ENCODE data around the gene SLC29A4. TPM values are rescaled to one million over a fixed set of nuclear protein-coding genes. Genes with fewer than 3 reads are reported as not detected.
A peak's percentile ranks its signal among the peaks of the same experiment; 100 is the strongest.

The SLC29A4 gene
- total and polyA plus RNA-seq, 12 donors = 0.69 to 22.0 (median 3.5) TPM

- WGBS, 4 donors = 28 to 52% (median 38%) methylated on average over 16 to 17 of the region's 17 CpGs
- H3K27me3 ChIP-seq = no peaks in the 10 kb centered on the region
- peak overlapping the region in 1 of 4 donors; percentile 5 for H3K4me3 ChIP-seq
- peaks cover 0 to 20% of the 10 kb centered on the region in 2 donors for H3K4me1 ChIP-seq (replicated peaks in 1 of 2)
- peak; percentile 73 to 94 (median 86) for DNase-seq
- peak in 1 of 2 donors; percentile 18 for TF ChIP-seq POLR2A (IDR thresholded peaks at IDR 0.05)
- TF ChIP-seq, protein P1, sequence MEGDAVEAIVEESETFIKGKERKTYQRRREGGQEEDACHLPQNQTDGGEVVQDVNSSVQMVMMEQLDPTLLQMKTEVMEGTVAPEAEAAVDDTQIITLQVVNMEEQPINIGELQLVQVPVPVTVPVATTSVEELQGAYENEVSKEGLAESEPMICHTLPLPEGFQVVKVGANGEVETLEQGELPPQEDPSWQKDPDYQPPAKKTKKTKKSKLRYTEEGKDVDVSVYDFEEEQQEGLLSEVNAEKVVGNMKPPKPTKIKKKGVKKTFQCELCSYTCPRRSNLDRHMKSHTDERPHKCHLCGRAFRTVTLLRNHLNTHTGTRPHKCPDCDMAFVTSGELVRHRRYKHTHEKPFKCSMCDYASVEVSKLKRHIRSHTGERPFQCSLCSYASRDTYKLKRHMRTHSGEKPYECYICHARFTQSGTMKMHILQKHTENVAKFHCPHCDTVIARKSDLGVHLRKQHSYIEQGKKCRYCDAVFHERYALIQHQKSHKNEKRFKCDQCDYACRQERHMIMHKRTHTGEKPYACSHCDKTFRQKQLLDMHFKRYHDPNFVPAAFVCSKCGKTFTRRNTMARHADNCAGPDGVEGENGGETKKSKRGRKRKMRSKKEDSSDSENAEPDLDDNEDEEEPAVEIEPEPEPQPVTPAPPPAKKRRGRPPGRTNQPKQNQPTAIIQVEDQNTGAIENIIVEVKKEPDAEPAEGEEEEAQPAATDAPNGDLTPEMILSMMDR (IDR thresholded peaks at IDR 0.05) = no peak
- no peaks in the 10 kb centered on the region for H3K9me3 ChIP-seq (replicated peaks in 1 of 3)
- peaks cover 0 to 67% of the 10 kb centered on the region in 2 donors for H3K36me3 ChIP-seq (replicated peaks in 1 of 2)
- intact Hi-C loops (cut with DNase I) = no loop called here
- peak overlapping the region in 2 of 5 donors; percentile 46 to 62 for H3K27ac ChIP-seq
These were observed 71.9 kb downstream of the SLC29A4 start for GRCh38 chr7:5354460-5355232.

Other genes starting within 250 kb of the SLC29A4 start
- 10 to 100 TPM in 3 of 9 donors, 1 to 10 TPM in 6; 4.1 to 12.6 (median 8.8) TPM for gene RBAK, start 237.1 kb upstream of the SLC29A4 start, total RNA-seq
- 1 to 10 TPM; 4.6 to 9.8 (median 6.0) TPM for gene RBAK, start 237.1 kb upstream of the SLC29A4 start, polyA plus RNA-seq
- 10 to 100 TPM; 41.1 to 68.0 (median 57.7) TPM for gene WIPI2, start 92.7 kb upstream of the SLC29A4 start, total RNA-seq
- gene WIPI2, start 92.7 kb upstream of the SLC29A4 start, polyA plus RNA-seq = 10 to 100 TPM; 31.8 to 41.2 (median 32.7) TPM
- 100 to 1,000 TPM in 1 of 9 donors, 10 to 100 TPM in 7, 1 to 10 TPM in 1; 8.9 to 120 (median 58.5) TPM for gene TNRC18, start 140.9 kb downstream of the SLC29A4 start, total RNA-seq
- gene TNRC18, start 140.9 kb downstream of the SLC29A4 start, polyA plus RNA-seq = 10 to 100 TPM; 13.3 to 79.6 (median 26.9) TPM
- gene FBXL18, start 230.9 kb downstream of the SLC29A4 start, total RNA-seq = 10 to 100 TPM in 6 of 9 donors, 1 to 10 TPM in 3; 1.5 to 13.6 (median 11.8) TPM
- gene FBXL18, start 230.9 kb downstream of the SLC29A4 start, polyA plus RNA-seq = 1 to 10 TPM; 1.4 to 3.5 (median 2.7) TPM
- 1,000 to 10,000 TPM in 8 of 9 donors, 100 to 1,000 TPM in 1; 944 to 3,893 (median 2,334) TPM for gene ACTB, start 247.7 kb downstream of the SLC29A4 start, total RNA-seq
- gene ACTB, start 247.7 kb downstream of the SLC29A4 start, polyA plus RNA-seq = 1,000 to 10,000 TPM; 3,628 to 7,592 (median 4,346) TPM

Measured in adrenal gland (tissue), 12 donors.